CD14-positive monocyte (primary cell): Measurements from ENCODE around the gene GJB6. TPM values are rescaled to one million over a fixed set of nuclear protein-coding genes. Genes with fewer than 3 reads are reported as not detected.

Source experiments
- DNase-seq, 3 donors: peaks; one replicate each; pipeline ENCODE4 v3.0.0-alpha.2; 2011 to 2022
- H2AFZ ChIP-seq: 2 replicates; pipeline ENCODE4 v1.6.0; 2012; ENCODE audit warnings: mild to moderate bottlenecking, low read depth, low read length, inconsistent platforms; ENCODE audit not compliant: insufficient read depth, poor library complexity, severe bottlenecking
- H3K27ac ChIP-seq, 2 donors: 1 replicate in 1 of 2; 2 replicates in 1 of 2; pipeline ENCODE4 v1.5.1; 2012 to 2013; ENCODE audit warnings: low read length in 2 of 2, control low read depth in 1 of 2, inconsistent platforms in 1 of 2, low read depth in 1 of 2, mild to moderate bottlenecking in 1 of 2
- H3K27me3 ChIP-seq, 2 donors: one replicate each; pipeline versions ENCODE4 v1.6.0 to v1.6.1; 2011 to 2013; ENCODE audit warnings: low read length in 2 of 2; ENCODE audit not compliant: control insufficient read depth in 2 of 2, insufficient read depth in 2 of 2
- H3K36me3 ChIP-seq, 2 donors: replicated peaks in 1 of 2; 1 replicate in 1 of 2; 2 replicates in 1 of 2; pipeline versions ENCODE4 v1.5.1 to v1.6.1; 2012 to 2013; ENCODE audit warnings: low read length in 2 of 2, control low read depth in 1 of 2, inconsistent platforms in 1 of 2, mild to moderate bottlenecking in 1 of 2; ENCODE audit not compliant: insufficient read depth in 2 of 2, control insufficient read depth in 1 of 2
- H3K4me1 ChIP-seq, 2 donors: 1 replicate in 1 of 2; 2 replicates in 1 of 2; pipeline versions ENCODE4 v1.5.1 to v1.6.1; 2012 to 2013; ENCODE audit warnings: low read length in 2 of 2, control low read depth in 1 of 2, inconsistent platforms in 1 of 2, mild to moderate bottlenecking in 1 of 2, moderate library complexity in 1 of 2; ENCODE audit not compliant: insufficient read depth in 2 of 2, control insufficient read depth in 1 of 2
- H3K4me2 ChIP-seq: replicated peaks from 2 replicates; pipeline ENCODE3; 2012; ENCODE audit warnings: low read length, moderate library complexity, mild to moderate bottlenecking; ENCODE audit not compliant: poor library complexity, severe bottlenecking; ENCODE audit errors: extremely low read depth
- H3K4me3 ChIP-seq, 3 experiments: fragments of 200-600 bp in 1 of 3; sonication (generic) in 1 of 3; replicated peaks in 1 of 3; 1 replicate in 2 of 3; 2 replicates in 1 of 3; pipeline ENCODE4 v1.5.1; 2011 to 2013; ENCODE audit warnings: low read length in 3 of 3, mild to moderate bottlenecking in 3 of 3, control low read depth in 2 of 3, low read depth in 2 of 3, inconsistent platforms in 1 of 3, moderate library complexity in 1 of 3
- H3K79me2 ChIP-seq: 2 replicates; pipeline ENCODE4 v1.6.0; 2012; ENCODE audit warnings: mild to moderate bottlenecking, control low read depth, inconsistent platforms, low read length, moderate library complexity; ENCODE audit not compliant: insufficient read depth
- H3K9ac ChIP-seq: 2 replicates; pipeline ENCODE4 v1.6.0; 2017; ENCODE audit warnings: low read length, mild to moderate bottlenecking; ENCODE audit not compliant: insufficient read depth, poor library complexity, severe bottlenecking
- H3K9me3 ChIP-seq, 2 donors: replicated peaks in 1 of 2; 1 replicate in 1 of 2; 2 replicates in 1 of 2; pipeline versions ENCODE4 v1.5.1 to v1.6.1; 2012 to 2013; ENCODE audit warnings: low read length in 2 of 2, control low read depth in 1 of 2; ENCODE audit not compliant: control insufficient read depth in 1 of 2, insufficient read depth in 1 of 2
- H4K20me1 ChIP-seq: 2 replicates; pipeline ENCODE4 v1.6.0; 2012; ENCODE audit warnings: mild to moderate bottlenecking, low read length, control low read depth, moderate library complexity; ENCODE audit not compliant: insufficient read depth
- H3K27ac Mint-ChIP-seq, 7 donors: one replicate each; pipeline ENCODE4 v1.8.0; 2020; ENCODE audit warnings: mild to moderate bottlenecking in 7 of 7, mixed read lengths in 7 of 7, moderate library complexity in 6 of 7, inconsistent platforms in 2 of 7
- H3K27me3 Mint-ChIP-seq, 3 donors: one replicate each; pipeline ENCODE4 v1.8.0; 2021 to 2022; ENCODE audit warnings: low read depth in 3 of 3, mild to moderate bottlenecking in 3 of 3, mixed read lengths in 3 of 3, moderate library complexity in 3 of 3, inconsistent platforms in 1 of 3
- H3K36me3 Mint-ChIP-seq, 2 donors: one replicate each; pipeline ENCODE4 v1.8.0; 2020; ENCODE audit warnings: mixed read lengths in 2 of 2, inconsistent platforms in 1 of 2, mild to moderate bottlenecking in 1 of 2
- H3K4me1 Mint-ChIP-seq: one replicate; pipeline ENCODE4 v1.8.0; 2020; ENCODE audit warnings: mild to moderate bottlenecking, mixed read lengths
- H3K4me3 Mint-ChIP-seq, 2 donors: one replicate each; pipeline ENCODE4 v1.8.0; 2020; ENCODE audit warnings: mild to moderate bottlenecking in 2 of 2, mixed read lengths in 2 of 2, moderate library complexity in 1 of 2
- H3K9me3 Mint-ChIP-seq, 7 donors: one replicate each; pipeline ENCODE4 v1.8.0; 2020 to 2022; ENCODE audit warnings: mixed read lengths in 7 of 7, mild to moderate bottlenecking in 6 of 7, moderate library complexity in 6 of 7, inconsistent platforms in 2 of 7
- CTCF ChIP-seq: fragments of 200-600 bp; IDR thresholded peaks from one replicate; pipeline ENCODE4 v1.8.0; 2022; ENCODE audit warnings: antibody characterized with exemption, mild to moderate bottlenecking
- WGBS: methylation state at CpG from one replicate; pipeline ENCODE4 v1.1.5; 2013; ENCODE audit warnings: missing lambda C conversion rate; ENCODE audit not compliant: insufficient coverage; 5-methylcytosine and 5-hydroxymethylcytosine counted together
- intact Hi-C, 2 donors: fragments of 100-400 bp; cut with micrococcal nuclease; formaldehyde crosslinking; loops; one replicate each; pipeline versions ENCODE4 v1.15.0 to v1.15.1; 2023
- polyA plus RNA-seq, 3 donors: library from polyadenylated mRNA; depleted of rRNA in 1 of 3; unstranded in 2 of 3; stranded (reverse) in 1 of 3; fragments of 300-500 nt in 2 of 3; fragments of >200 nt in 1 of 3; fragmentation: Illumina TruSeq in 2 of 3; gene quantifications; 1 replicate in 2 of 3; 2 replicates in 1 of 3; pipeline ENCODE4 v1.2.3, GENCODE V29; 2012 to 2021

The GJB6 gene
- polyA plus RNA-seq, 3 donors, result 0.32 TPM; not detected in 2

- H3K27ac ChIP-seq, result no peak overlapping the region
- H3K4me1 Mint-ChIP-seq, result peaks cover 2% of the 10 kb centered on the region
- H3K79me2 ChIP-seq, result no peaks in the 10 kb centered on the region
- WGBS, result 98% methylated on average over 6 of the region's 8 CpGs
- H3K9ac ChIP-seq, result no peak overlapping the region
- intact Hi-C loops, result no loop called here
- H3K9me3 Mint-ChIP-seq, result peaks cover 0 to 7% (median 0%) of the 10 kb centered on the region in 7 donors
- H3K27ac Mint-ChIP-seq, result peak overlapping the region in 1 of 7 donors; percentile 54
- H3K36me3 Mint-ChIP-seq, result no peaks in the 10 kb centered on the region
- H3K27me3 Mint-ChIP-seq, result peaks cover 1 to 17% (median 12%) of the 10 kb centered on the region in 3 donors
- H2AFZ ChIP-seq, result no peak overlapping the region
- H3K9me3 ChIP-seq, result no peaks in the 10 kb centered on the region
- no peaks in the 10 kb centered on the region for H4K20me1 ChIP-seq
- H3K4me1 ChIP-seq, result no peaks in the 10 kb centered on the region
- no peak overlapping the region for H3K4me3 ChIP-seq
- no peak for DNase-seq
- no peaks in the 10 kb centered on the region for H3K36me3 ChIP-seq
- H3K27me3 ChIP-seq, result no peaks in the 10 kb centered on the region
- H3K4me3 Mint-ChIP-seq, result no peak overlapping the region
- no peak overlapping the region for H3K4me2 ChIP-seq
- no peak for TF ChIP-seq CTCF
Observed at GRCh38 chr13:20263393-20264044, 31.4 kb upstream of the GJB6 start.

GRCh38 chr13:20258963-20259288, 26.8 kb upstream of the GJB6 start:
- no peaks in the 10 kb centered on the region for H4K20me1 ChIP-seq
- peaks cover 0 to 4% of the 10 kb centered on the region in 2 donors for H3K27me3 ChIP-seq
- H3K4me1 ChIP-seq, result no peaks in the 10 kb centered on the region
- no peak for DNase-seq
- Mint-ChIP-seq H3K36me3 (no peaks in the 10 kb centered on the region), H3K9me3 (peaks cover 0 to 3% (median 0%) of the 10 kb centered on the region in 7 donors), H3K4me3 (no peak overlapping the region), H3K27ac (no peak overlapping the region), H3K4me1 (peaks cover 5% of the 10 kb centered on the region), H3K27me3 (peaks cover 5 to 15% (median 7%) of the 10 kb centered on the region in 3 donors)
- no peak overlapping the region for H2AFZ ChIP-seq
- H3K27ac ChIP-seq, result no peak overlapping the region
- no peaks in the 10 kb centered on the region for H3K9me3 ChIP-seq
- intact Hi-C loops, result no loop called here
- WGBS, result no CpG with 5 or more reads among the region's 4 CpGs
- H3K36me3 ChIP-seq, result no peaks in the 10 kb centered on the region
- H3K9ac ChIP-seq, result no peak overlapping the region
- no peak for TF ChIP-seq CTCF
- H3K4me3 ChIP-seq, result no peak overlapping the region
- H3K79me2 ChIP-seq, result no peaks in the 10 kb centered on the region
- no peak overlapping the region for H3K4me2 ChIP-seq
